SK-N-SH (cell line): ENCODE data around the gene RAPGEF1. TPM values are rescaled to one million over a fixed set of nuclear protein-coding genes. Genes with fewer than 3 reads are reported as not detected.

Experiments
- CTCF ChIA-PET: fragments of 300-600, 350-600 bp; formaldehyde crosslinking; extraction: SDS; loops from one replicate; lab custom pipeline; 2021; lab: Yijun Ruan, JAX
- POLR2A ChIA-PET: fragments of 350-600 bp; sonication (Branson Sonifier 250); formaldehyde crosslinking; extraction: SDS; loops from one replicate; lab custom pipeline; 2020; ENCODE audit warnings: antibody characterized with exemption, inconsistent platforms; lab: Yijun Ruan, JAX
- DNase-seq: peaks from one replicate; pipeline ENCODE4 v3.0.0; 2012
- H2AFZ ChIP-seq: fragments of 200-600 bp; sonication (generic); 2 replicates; pipeline ENCODE4 v1.8.1; 2016; ENCODE audit warnings: antibody characterized with exemption, mild to moderate bottlenecking, low read depth
- H3F3A ChIP-seq: fragments of 200-600 bp; sonication (generic); replicated peaks from 2 replicates; pipeline ENCODE3; 2016; ENCODE audit warnings: antibody characterized with exemption, mild to moderate bottlenecking; ENCODE audit not compliant: insufficient read depth
- H3K27ac ChIP-seq, 2 experiments: fragments of 200-500 bp in 1 of 2; fragments of 200-600 bp in 1 of 2; sonication (Bioruptor generic) in 1 of 2; sonication (generic), shearing (Covaris generic) in 1 of 2; 2 replicates each; pipeline versions ENCODE4 v1.5.1 to v1.6.1; 2014 to 2016; ENCODE audit warnings: low read depth in 2 of 2, inconsistent platforms in 1 of 2, low read length in 1 of 2, mild to moderate bottlenecking in 1 of 2, mixed read lengths in 1 of 2
- H3K27me3 ChIP-seq: fragments of 200-600 bp; sonication (generic), shearing (Covaris generic); 2 replicates; pipeline ENCODE4 v1.6.1; 2016; ENCODE audit warnings: mixed run types; ENCODE audit not compliant: insufficient read depth
- H3K36me3 ChIP-seq, 2 experiments: fragments of 200-500 bp in 1 of 2; fragments of 200-600 bp in 1 of 2; sonication (Bioruptor generic) in 1 of 2; sonication (generic) in 1 of 2; replicated peaks in 1 of 2; 2 replicates each; pipeline versions ENCODE3 to v1.5.1; 2014 to 2016; ENCODE audit warnings: low read length in 1 of 2, mild to moderate bottlenecking in 1 of 2; ENCODE audit not compliant: insufficient read depth in 2 of 2, control insufficient read depth in 1 of 2
- H3K4me1 ChIP-seq, 2 experiments: fragments of 200-500 bp in 1 of 2; fragments of 200-600 bp in 1 of 2; sonication (Bioruptor generic) in 1 of 2; sonication (generic), shearing (Covaris generic) in 1 of 2; 2 replicates each; pipeline versions ENCODE4 v1.5.1 to v1.6.1; 2014 to 2016; ENCODE audit warnings: low read depth in 1 of 2, low read length in 1 of 2, mixed run types in 1 of 2; ENCODE audit not compliant: insufficient read depth in 2 of 2, control insufficient read depth in 1 of 2
- H3K4me2 ChIP-seq: fragments of 200-600 bp; sonication (generic), shearing (Covaris generic); 2 replicates; pipeline ENCODE4 v1.6.1; 2017; ENCODE audit warnings: mixed run types
- H3K4me3 ChIP-seq, 2 experiments: fragments of 200-500 bp in 1 of 2; fragments of 200-600 bp in 1 of 2; sonication (Bioruptor generic) in 1 of 2; sonication (generic), shearing (Covaris generic) in 1 of 2; 2 replicates each; pipeline versions ENCODE4 v1.5.1 to v1.8.1; 2014 to 2016; ENCODE audit warnings: low read depth in 2 of 2, inconsistent platforms in 1 of 2, low read length in 1 of 2, mild to moderate bottlenecking in 1 of 2, mixed read lengths in 1 of 2, moderate library complexity in 1 of 2
- H3K79me2 ChIP-seq: fragments of 200-600 bp; sonication (generic); 2 replicates; pipeline ENCODE4 v1.8.1; 2017; ENCODE audit warnings: mild to moderate bottlenecking; ENCODE audit not compliant: insufficient read depth
- H3K9ac ChIP-seq: fragments of 200-600 bp; sonication (generic); 2 replicates; pipeline ENCODE4 v1.6.1; 2017; ENCODE audit warnings: mixed run types
- H3K9me2 ChIP-seq: fragments of 200-600 bp; sonication (generic); 2 replicates; pipeline ENCODE4 v1.6.1; 2017; ENCODE audit warnings: mixed run types
- H3K9me3 ChIP-seq: fragments of 200-600 bp; sonication (generic); 2 replicates; pipeline ENCODE4 v1.6.1; 2017; ENCODE audit warnings: mixed run types, mild to moderate bottlenecking, moderate library complexity
- H4K20me1 ChIP-seq: fragments of 200-600 bp; sonication (generic); 2 replicates; pipeline ENCODE4 v1.6.1; 2017; ENCODE audit warnings: mild to moderate bottlenecking, mixed run types; ENCODE audit not compliant: insufficient read depth
- CHD2 ChIP-seq: fragments of 150-350 bp; IDR thresholded peaks from 2 replicates; pipeline ENCODE4 v1.6.1; 2018; ENCODE audit warnings: low read length; ENCODE audit not compliant: partially characterized antibody
- CTCF ChIP-seq: fragments of 200-600 bp; sonication (generic); IDR thresholded peaks from 2 replicates; pipeline ENCODE4 v1.6.1; 2017; ENCODE audit warnings: antibody characterized with exemption, mild to moderate bottlenecking, moderate library complexity
- EP300 ChIP-seq, 2 experiments: IDR thresholded peaks; 2 replicates each; pipeline versions ENCODE4 v1.4.0 to v1.6.1; 2012; ENCODE audit warnings: borderline replicate concordance in 1 of 2, low read depth in 1 of 2, low read length in 1 of 2
- EZH2phosphoT487 ChIP-seq: fragments of 200-600 bp; sonication (generic); IDR thresholded peaks from 2 replicates; pipeline ENCODE4 v1.6.1; 2017; ENCODE audit warnings: low read depth, mixed run types, mild to moderate bottlenecking, antibody characterized with exemption, moderate library complexity, borderline replicate concordance
- FOSL2 ChIP-seq: IDR thresholded peaks from 2 replicates; pipeline ENCODE4 v1.4.0; 2012; ENCODE audit warnings: low read depth, mild to moderate bottlenecking, moderate library complexity, borderline replicate concordance
- FOXM1 ChIP-seq: IDR thresholded peaks from 2 replicates; pipeline ENCODE4 v1.4.0; 2012; ENCODE audit warnings: low read depth, mild to moderate bottlenecking
- JUND ChIP-seq: IDR thresholded peaks from 2 replicates; pipeline ENCODE4 v1.4.0; 2012
- MEF2A ChIP-seq: IDR thresholded peaks from 2 replicates; pipeline ENCODE4 v1.4.0; 2012; ENCODE audit warnings: low read depth, borderline replicate concordance
- NFIC ChIP-seq: IDR thresholded peaks from 2 replicates; pipeline ENCODE4 v1.4.0; 2012; ENCODE audit warnings: borderline replicate concordance
- SIN3A ChIP-seq: IDR thresholded peaks from 2 replicates; pipeline ENCODE4 v1.6.1; 2012; ENCODE audit warnings: low read depth, mild to moderate bottlenecking, low read length, moderate library complexity, borderline replicate concordance
- TCF12 ChIP-seq: IDR thresholded peaks from 2 replicates; pipeline ENCODE4 v1.4.0; 2012
- USF1 ChIP-seq: IDR thresholded peaks from 2 replicates; pipeline ENCODE4 v1.4.0; 2012; ENCODE audit warnings: low read depth, borderline replicate concordance
- USF2 ChIP-seq: fragments of 150-350 bp; IDR thresholded peaks from 2 replicates; pipeline ENCODE4 v1.6.1; 2017; ENCODE audit warnings: antibody characterized with exemption, low read length, low read depth, borderline replicate concordance
- ZBTB33 ChIP-seq: IDR thresholded peaks from 2 replicates; pipeline ENCODE4 v1.4.0; 2012; ENCODE audit warnings: low read depth, borderline replicate concordance
- WGBS: methylation state at CpG from one replicate; pipeline ENCODE4 v1.1.6; 2017; ENCODE audit warnings: low lambda C conversion rate; 5-methylcytosine and 5-hydroxymethylcytosine counted together
- polyA plus RNA-seq, 3 experiments: library from polyadenylated mRNA; depleted of rRNA; stranded (reverse); fragments of >200 nt; gene quantifications; 2 replicates each; pipeline ENCODE4 v1.2.3, GENCODE V29; 2012

Gene RAPGEF1
- polyA plus RNA-seq, 1 of the 3 experiments (the other 2 are of a cell fraction) = 26.2 TPM

- ChIA-PET CTCF (interaction anchor here (1.3 kb wide), 1 partner anchor 52 kb away, joined by 3 read pairs; no protein-coding TSS in a partner anchor), POLR2A (no interaction called here)
- no peak for TF ChIP-seq CTCF
- no peak for TF ChIP-seq MEF2A
- no peak for TF ChIP-seq TCF12
- no peak for TF ChIP-seq EZH2phosphoT487
- no peak for TF ChIP-seq SIN3A
- no peak for TF ChIP-seq JUND
- TF ChIP-seq USF1 = no peak
- TF ChIP-seq ZBTB33 = no peak
- no peak for TF ChIP-seq NFIC
- TF ChIP-seq FOSL2 = no peak
- TF ChIP-seq USF2 = no peak
- TF ChIP-seq EP300 (IDR thresholded peaks at IDR 0.05; ENCODE audit: borderline replicate concordance in 1 of 2, low read depth in 1 of 2, low read length in 1 of 2) = no peak
- TF ChIP-seq CHD2 = no peak
- no peak for TF ChIP-seq FOXM1
- H3K27ac ChIP-seq = no peak overlapping the region
- no peak overlapping the region for H3K9ac ChIP-seq
- no peaks in the 10 kb centered on the region for H3F3A ChIP-seq
- H3K4me2 ChIP-seq = no peak overlapping the region
- peaks cover 18% of the 10 kb centered on the region; the same call in 1 of the 2 replicates for H3K79me2 ChIP-seq
- H3K4me1 ChIP-seq = no peaks in the 10 kb centered on the region; a peak in 3 of 4 replicates
- H3K27me3 ChIP-seq = no peaks in the 10 kb centered on the region
- no peak for DNase-seq
- H2AFZ ChIP-seq = no peak overlapping the region
- WGBS = 98% methylated on average over 3 of the region's 3 CpGs
- H3K4me3 ChIP-seq = no peak overlapping the region
- no peaks in the 10 kb centered on the region for H3K9me3 ChIP-seq
- H3K36me3 ChIP-seq = no peaks in the 10 kb centered on the region
- H4K20me1 ChIP-seq = peaks cover 15% of the 10 kb centered on the region
- H3K9me2 ChIP-seq = no peaks in the 10 kb centered on the region
Observed at GRCh38 chr9:131688377-131688776, 51.5 kb downstream of the RAPGEF1 start.
